Fibroblast of pulmonary artery (primary cell): ENCODE results near the gene ARHGDIG.

Experiments
- DNase-seq: peaks from one replicate; pipeline ENCODE4 v3.0.0-alpha.2; 2010; ENCODE audit warnings: low read depth
- H3K4me3 ChIP-seq: replicated peaks from 2 replicates; pipeline ENCODE4 v1.5.1; 2011; ENCODE audit warnings: low read depth, mild to moderate bottlenecking, control low read depth, low read length, moderate library complexity
- CTCF ChIP-seq: IDR thresholded peaks from 2 replicates; pipeline ENCODE4 v1.5.1; 2011; ENCODE audit warnings: mild to moderate bottlenecking, control low read depth, low read length, inconsistent platforms; ENCODE audit errors: missing control alignments

The ARHGDIG gene

GRCh38 chr16:269061-269796 lies 11.2 kb upstream of the ARHGDIG start:
- no peak overlapping the region for H3K4me3 ChIP-seq
- no peak for DNase-seq
- no peak for TF ChIP-seq CTCF

- H3K4me3 ChIP-seq: no peak overlapping the region
- no peak for DNase-seq
- no peak for TF ChIP-seq CTCF
These were observed 9.8 kb upstream of the ARHGDIG start for GRCh38 chr16:270381-271255.

GRCh38 chr16:272633-273546 lies 7.5 kb upstream of the ARHGDIG start:
- no peak for DNase-seq
- no peak overlapping the region for H3K4me3 ChIP-seq
- TF ChIP-seq CTCF: no peak

- DNase-seq: no peak
- H3K4me3 ChIP-seq: no peak overlapping the region
- no peak for TF ChIP-seq CTCF
These were observed 6.6 kb upstream of the ARHGDIG start for GRCh38 chr16:273547-274421.

- no peak for TF ChIP-seq CTCF
- H3K4me3 ChIP-seq: peak overlapping the region; percentile 28
- DNase-seq: no peak
These were observed 5.2 kb upstream of the ARHGDIG start for GRCh38 chr16:275041-275641.
